ENCODE results near the gene ROR2. TPM values are rescaled to one million over a fixed set of nuclear protein-coding genes. Genes with fewer than 3 reads are reported as not detected.

Gene ROR2
- total RNA-seq, 1 donor from 2014 or later, result under 0.01 TPM

DNA sequence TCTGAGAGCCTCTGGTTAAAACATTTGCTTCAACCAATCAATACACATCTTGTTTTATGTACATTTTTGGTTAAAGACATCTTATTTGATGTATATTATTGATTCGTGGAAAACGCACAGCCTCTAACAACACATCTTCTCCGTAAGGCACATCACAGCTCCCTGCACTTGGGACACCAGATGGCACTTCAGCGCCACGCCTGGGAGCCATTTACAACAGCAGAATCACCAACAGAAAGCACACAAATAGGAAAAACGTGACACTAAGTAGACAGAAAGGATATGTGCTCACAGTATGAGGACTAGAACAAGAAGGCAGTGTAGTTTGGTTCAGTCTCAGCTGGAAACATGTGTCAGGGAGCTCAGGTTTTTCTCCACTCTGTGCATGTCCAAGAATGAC lies 199.7 kb downstream of the ROR2 start:
- no peak for DNase-seq (ENCODE audit: low read depth in 2 of 2)

DNA sequence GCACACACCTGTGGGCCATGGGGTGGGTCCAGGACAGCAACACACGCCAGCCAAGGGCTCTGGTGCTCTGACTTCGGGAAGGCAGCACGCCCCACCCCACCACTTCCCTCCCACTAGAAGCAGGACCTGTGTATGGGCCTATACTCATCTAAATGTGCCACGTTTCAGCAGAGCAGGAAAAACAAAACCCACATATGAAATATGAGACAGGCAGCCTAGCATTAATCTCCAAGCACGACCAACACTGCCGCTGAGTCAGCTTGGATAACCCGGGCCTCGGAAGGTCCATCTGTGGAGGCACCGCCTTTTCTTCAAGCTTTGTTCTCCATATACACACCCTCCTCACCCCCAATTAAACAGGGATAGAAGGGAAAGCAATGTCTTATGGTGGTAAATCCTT lies 203.1 kb downstream of the ROR2 start:
- no peak for DNase-seq (ENCODE audit: low read depth in 2 of 2)

GRCh38 chr9:91746357-91746756 lies 203.7 kb downstream of the ROR2 start:
- DNase-seq (ENCODE audit: low read depth in 2 of 2), result no peak

GRCh38 chr9:91744114-91744513 lies 205.9 kb downstream of the ROR2 start:
- DNase-seq (ENCODE audit: low read depth in 2 of 2), result no peak

DNA sequence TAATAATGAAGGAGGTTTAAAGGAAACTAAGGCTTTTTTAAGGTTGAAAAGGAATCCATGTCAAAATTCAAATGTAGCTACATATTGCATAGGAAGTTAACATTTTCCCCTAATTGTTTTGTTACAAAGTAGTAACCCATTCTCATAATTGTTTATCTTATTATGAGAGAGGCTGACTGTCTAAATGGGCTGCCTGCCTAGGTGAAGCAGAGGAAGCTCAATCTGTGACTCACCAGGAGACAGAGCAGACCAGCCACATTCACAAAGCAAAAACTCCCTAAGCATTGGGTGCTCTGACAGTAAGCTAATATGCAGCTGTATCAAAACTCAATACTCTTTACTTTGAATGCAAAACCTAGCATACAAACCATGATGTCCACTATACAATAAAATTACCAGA lies 208.5 kb downstream of the ROR2 start:
- DNase-seq (ENCODE audit: low read depth in 2 of 2), result peak; percentile 52 to 58

DNA sequence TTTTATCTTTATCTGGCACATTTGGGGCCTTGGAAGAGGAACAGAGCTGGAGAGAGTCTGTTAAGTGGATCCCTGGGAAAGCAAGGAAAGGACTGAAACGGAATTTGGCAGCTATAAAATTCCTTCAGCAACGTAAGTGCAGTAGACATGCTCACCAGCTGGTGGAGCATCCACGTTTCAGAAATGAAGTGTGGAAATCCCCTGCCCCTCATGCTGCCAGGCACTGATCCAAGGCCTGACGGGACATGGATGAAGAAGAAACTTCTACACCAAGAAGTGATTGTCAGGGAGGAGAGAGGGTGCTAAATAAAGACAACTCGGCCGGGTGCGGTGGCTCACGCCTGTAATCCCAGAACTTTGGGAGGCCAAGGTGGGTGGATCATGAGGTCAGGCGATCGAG lies 209.3 kb downstream of the ROR2 start:
- DNase-seq (ENCODE audit: low read depth in 2 of 2), result peak; percentile 31 to 43

GRCh38 chr9:91736898-91737601 lies 213.0 kb downstream of the ROR2 start:
- DNase-seq (ENCODE audit: low read depth in 2 of 2), result no peak

DNA sequence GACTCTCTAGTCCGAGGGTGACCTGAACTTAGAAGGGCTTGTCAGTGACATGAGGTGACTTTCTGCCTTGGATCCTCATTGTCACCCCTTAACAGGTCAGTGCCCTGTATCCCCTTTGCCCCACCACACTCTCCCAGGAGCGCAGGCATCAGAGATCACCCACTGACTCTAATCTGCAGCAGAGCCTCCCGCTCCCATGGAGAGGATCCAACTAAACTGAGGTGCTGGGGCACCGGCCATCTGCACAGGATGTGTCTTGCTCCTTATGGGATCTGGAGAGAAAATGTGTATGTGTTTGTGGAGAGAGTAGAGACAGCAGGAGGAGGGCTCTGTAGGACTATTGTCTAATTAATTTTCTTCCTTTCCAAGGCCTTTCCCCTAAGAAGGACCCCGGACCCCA lies 213.7 kb downstream of the ROR2 start:
- no peak for DNase-seq (ENCODE audit: low read depth in 2 of 2)

- DNase-seq (ENCODE audit: low read depth in 2 of 2), result no peak
Measured at GRCh38 chr9:91735049-91735448, 215.0 kb downstream of the ROR2 start.

DNA sequence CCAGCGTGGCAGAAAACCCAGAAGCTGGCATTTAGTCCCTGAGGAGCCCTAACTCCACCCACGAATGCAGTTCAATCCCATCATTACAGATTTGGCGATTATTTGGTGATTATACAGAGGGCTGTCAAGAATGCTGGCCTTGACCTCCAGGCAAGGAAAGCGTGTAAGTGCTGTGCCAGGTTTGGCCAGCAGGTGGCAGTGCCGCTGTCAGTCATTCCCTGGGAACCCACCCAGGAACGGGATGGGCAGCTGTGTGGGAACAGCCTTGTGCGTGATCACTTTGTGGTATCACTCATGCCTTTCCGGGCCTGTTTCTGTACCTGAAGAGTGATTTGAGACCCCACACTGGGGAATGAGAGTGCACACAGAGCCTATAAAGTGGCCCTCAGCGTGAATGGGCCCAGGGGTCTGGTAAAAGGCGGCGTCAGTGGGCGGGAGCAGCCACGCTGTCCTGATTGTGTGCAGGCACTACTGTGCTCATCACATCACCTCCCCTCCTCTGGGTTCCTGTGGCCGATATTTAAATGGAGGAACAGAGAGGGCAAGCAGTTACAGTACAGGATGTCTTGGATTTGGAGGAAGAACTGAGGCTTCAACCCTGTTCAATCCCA lies 215.6 kb downstream of the ROR2 start:
- DNase-seq (ENCODE audit: low read depth in 2 of 2), result peak; percentile 47 to 62

DNA sequence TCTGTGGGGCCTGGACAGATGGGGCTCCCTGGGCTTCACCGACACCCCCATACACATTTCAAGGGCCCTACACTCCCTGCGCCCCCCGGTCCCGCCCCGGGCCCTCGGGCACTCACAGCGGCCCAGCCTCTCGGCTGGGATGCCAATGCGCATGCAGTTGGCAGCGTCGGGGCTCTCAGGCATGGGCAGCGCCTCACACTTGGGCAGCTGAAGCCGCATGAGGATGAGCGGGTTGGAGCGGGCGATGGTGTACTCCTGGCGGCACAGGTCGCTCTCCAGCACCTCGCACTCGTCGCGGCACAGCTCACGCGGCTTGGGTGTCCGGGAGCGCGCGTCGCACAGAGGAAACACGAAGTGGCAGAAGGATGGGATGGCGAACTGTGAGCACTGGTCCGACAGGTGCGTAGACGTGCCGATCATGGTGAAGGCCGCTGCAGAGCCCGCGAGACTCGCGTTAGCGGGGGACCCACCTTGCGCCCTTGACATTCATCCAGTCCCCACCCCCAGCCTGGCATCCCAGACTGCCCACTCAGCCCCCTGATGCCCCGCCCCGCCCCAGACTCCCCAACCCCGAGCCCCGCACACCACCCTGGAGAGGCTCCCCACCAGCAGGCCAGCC lies 216.9 kb downstream of the ROR2 start:
- DNase-seq (ENCODE audit: low read depth in 2 of 2), result no peak

DNA sequence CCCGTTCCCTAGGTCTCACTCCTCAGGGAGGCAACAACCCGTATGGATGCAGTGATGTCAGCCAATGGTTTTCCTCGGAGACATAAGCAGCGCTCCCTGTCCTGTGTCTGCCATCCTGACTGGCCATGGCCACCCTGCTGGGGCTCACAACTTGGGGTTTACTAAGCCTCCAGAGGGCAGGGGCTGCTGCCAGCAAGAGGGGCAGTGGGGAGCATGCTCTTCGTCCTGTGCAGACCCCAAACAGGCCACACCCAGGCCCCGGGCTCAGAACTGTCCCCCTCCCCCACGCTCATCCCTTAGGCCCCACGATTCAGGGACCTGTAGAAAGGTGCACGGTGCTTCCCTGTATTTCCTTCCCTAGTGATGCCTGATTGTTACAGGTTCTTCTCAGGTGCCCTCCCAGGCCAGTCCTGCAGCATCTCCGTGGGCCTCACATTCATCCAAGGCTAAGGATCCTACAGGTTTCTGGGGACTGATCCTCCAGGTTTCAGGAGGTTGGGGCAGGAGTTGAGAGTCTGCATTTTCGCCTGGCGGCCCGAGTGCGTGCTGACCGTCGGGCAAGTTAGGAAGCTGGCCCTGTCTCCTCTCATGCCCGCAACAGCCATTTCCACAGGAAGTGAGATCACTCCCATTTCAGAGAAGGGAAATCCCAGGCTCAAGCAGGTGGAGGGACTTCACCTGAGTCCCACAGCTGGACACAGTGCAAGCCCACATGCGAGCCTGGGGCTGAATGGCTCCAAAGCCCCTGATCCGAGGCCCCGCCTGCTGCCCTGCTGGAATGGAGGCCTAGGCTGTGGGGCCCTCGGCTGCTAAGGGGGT lies 217.6 kb downstream of the ROR2 start:
- peak in 1 of 2 donors; percentile 12 for DNase-seq (ENCODE audit: low read depth in 2 of 2)

DNA sequence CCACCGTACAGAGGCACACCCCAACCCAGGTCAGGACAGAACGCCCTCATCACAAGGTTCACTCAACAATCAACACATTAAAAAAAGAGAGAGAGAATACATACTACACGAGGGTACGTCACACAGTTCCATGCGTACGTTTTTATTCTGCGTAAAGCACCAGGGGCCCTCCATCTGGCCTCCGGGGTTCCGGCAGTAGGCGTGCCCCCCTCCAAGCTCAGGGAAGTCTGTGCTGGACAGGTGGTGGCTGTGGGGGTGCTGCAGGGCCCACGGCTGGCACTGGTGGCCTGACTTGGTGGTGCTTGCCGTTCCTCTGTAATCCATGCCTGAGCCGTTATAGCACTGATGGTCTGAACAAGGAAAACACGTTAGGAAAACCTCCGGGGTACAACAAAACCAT lies 219.2 kb downstream of the ROR2 start:
- no peak for DNase-seq (ENCODE audit: low read depth in 2 of 2)

DNA sequence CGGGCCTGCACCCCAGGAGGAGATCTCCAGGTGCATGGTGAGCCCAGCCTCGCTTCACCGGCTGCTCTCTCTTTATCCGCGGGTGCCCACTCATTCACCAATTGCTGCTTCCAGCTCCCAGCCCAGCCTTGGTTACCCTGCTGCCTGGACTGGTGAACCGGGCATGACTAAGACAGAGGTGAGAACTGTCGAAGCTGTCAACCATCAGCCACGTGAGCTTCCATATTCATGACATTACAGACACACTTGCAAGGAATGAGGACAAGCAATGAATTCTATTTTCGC lies 220.5 kb downstream of the ROR2 start:
- no peak for DNase-seq (ENCODE audit: low read depth in 2 of 2)

- no peak for DNase-seq (ENCODE audit: low read depth in 2 of 2)
Measured at GRCh38 chr9:91727972-91728371, 222.1 kb downstream of the ROR2 start.

DNA sequence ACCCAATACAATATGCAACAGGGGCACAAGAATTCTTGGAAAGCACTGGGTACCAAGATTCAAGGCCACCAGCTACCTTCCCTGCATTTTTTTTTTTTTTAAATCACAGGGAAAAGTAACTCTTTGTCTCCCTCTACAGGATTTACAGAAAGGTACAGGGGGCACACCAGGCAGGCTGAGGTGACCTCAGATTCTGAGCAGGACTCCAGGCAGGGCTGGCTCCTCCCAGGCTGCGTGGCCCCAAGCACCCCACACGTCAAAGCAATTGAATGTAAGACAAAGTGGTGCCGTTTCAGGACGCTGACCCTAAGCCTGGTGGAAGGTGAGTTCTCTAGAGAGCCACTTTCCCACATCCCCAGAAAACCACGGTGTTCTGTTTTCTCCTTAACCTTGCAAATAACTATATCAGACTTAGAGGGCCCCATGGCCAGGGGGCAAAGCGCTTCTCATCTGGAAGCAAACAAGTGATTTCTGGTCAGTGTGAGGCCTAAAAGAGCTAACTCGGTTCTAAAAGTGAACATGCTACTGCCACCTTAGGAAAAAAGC lies 222.6 kb downstream of the ROR2 start:
- peak; percentile 44 to 61 for DNase-seq (ENCODE audit: low read depth in 2 of 2)

DNA sequence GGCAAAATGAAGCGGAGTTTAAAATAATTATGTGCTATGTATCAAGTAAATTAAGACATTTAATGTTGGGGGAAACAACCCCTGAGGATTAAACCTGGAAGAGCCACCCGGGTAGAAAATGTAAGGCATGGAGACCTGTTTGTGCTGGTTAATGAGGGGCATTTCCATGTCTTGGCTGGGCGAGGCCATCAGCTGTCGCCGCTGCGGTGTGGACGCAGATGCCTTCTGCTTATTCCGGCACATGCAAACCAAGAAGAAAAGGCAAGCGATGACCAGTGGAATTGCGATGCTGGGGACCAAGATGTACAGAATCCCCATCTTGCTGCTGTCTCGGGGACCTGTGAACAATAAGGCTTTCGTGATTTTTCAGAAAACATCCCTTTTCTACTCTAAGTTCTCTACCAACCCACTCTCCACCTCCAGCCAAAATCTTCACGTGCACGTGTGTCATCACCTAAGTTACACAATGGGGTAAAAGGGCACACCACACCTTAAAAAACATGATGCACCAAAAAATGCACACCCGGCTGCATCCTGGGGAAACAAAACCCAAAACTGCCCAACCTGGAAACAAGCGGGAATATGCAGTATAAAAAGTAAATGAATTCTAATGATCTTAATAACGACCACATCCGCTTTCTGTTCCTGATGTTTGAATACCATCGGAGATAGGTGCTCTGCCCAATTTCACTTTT lies 223.5 kb downstream of the ROR2 start:
- no peak for DNase-seq (ENCODE audit: low read depth in 2 of 2)

DNA sequence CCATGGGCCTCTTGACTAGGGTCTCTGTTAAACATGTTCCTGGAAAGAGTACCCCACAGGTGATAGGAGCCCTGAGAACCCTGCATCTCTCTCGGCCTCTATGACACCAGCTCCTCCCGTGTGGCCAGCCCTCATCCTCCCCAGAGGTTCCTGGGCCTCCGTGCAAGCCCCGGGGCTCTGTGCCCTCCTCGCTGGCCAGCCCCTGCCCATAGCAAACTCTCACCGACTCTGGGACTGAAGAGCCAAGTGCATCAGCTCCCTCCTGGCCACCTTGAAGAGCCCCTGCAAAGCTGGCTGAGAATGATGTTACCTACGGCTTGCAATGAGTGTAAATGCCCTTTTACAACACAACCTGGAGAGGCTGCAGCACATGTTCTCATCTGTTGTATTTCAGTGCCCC lies 224.4 kb downstream of the ROR2 start:
- no peak for DNase-seq (ENCODE audit: low read depth in 2 of 2)

DNA sequence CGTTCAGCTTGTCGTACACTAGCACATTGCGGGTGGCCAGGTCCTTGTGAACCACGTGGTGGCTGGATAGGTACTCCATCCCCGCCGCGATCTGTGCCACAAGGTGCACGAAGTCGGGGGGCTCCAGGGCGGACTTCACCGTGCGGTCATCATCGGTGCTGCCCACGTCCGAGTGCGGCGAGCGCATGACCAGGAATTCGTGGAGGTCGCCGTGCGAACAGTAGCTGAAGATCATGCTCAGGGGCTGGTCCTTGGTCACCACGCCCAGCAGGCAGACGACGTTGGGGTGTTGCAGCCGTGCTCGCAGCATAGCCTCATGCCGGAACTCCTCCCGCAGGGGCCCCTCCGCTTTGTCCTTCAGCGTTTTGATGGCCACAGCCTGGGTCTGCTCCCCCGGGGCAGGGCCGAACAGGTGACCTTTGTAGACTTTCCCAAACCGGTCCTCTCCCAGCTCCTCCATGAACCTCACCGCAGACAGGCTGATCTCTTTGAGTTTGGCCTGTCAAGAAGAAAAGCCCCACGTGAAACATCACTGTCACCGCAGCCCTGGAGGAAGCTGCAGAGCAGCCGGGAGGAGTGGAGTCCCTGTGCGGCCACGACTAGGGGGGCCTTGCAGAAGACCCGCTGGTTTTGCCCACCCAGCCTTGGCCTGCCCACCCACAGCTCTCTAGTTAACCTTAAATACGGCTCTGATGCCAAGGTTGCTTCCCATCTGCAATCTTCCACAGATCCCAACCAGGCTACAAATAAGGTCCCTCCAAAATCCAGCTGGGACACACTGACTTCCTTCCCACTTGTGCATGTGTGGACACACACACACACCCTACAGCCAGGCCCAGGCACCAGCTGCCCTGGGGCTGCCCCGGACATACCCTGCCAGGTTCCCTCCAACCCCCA lies 225.2 kb downstream of the ROR2 start:
- DNase-seq (ENCODE audit: low read depth in 2 of 2), result no peak

DNA sequence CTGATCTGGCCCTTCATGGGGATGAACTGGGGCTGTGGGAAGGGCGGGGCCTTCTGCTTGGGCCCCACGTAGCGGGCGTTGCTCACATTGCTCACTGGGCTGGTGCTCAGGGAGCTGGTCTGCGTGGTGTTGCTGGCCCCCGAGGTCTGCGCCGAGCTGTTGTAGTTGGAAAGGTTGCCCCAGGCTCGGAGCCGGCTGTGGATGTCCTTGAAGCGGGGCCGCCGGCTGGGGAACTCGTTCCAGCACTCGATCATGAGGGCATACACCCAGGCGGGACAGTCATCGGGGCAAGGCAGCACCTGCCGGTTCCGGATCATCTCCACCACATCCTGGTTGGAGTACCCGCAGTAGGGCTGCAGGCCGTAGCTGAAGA lies 226.0 kb downstream of the ROR2 start:
- DNase-seq (ENCODE audit: low read depth in 2 of 2), result no peak

Data from lung microvascular endothelial cell (primary cell).